ENCODE measurements around the gene RFTN2. TPM values are rescaled to one million over a fixed set of nuclear protein-coding genes. Genes with fewer than 3 reads are reported as not detected.

Gene RFTN2
- 12.9 TPM for total RNA-seq

GRCh38 chr2:197675246-197675645 is at the start of gene RFTN2:
Gene RFTN2, minus strand, starts transcription at chr2:197675587. Its CDS starts 129 bp downstream, at chr2:197675458.

GRCh38 chr2:197705121-197705911 is 29.9 kb upstream of the RFTN2 start, which contains the start of gene MARS2:
Gene MARS2, plus strand, starts transcription at chr2:197705369. Its CDS starts 37 bp downstream, at chr2:197705406.

Small RNA genes within 50 kb of the gene (small RNA-seq; reads per million reads assigned to genes)
- gene AC020550.1 (ENCODE audit: low replicate concordance) = not detected

Other genes with a start within 250 kb of the RFTN2 start
- 419 TPM for gene SF3B1, start 240.6 kb downstream of the RFTN2 start, total RNA-seq
- 16.2 TPM for gene COQ10B, start 222.0 kb downstream of the RFTN2 start, total RNA-seq
- gene HSPD1, start 175.7 kb downstream of the RFTN2 start, total RNA-seq = 343 TPM
- 174 TPM for gene HSPE1, start 175.2 kb downstream of the RFTN2 start, total RNA-seq
- gene MOB4, start 159.5 kb downstream of the RFTN2 start, total RNA-seq = 40.2 TPM
- gene MARS2, start 29.8 kb upstream of the RFTN2 start, total RNA-seq = 9.1 TPM
- gene BOLL, start 109.7 kb upstream of the RFTN2 start, total RNA-seq = 0.23 TPM
- gene PLCL1, start 129.0 kb upstream of the RFTN2 start, total RNA-seq = 23.7 TPM

Data from metanephros (tissue), 2 donors.